PFSK-1 (cell line): Measurements from ENCODE around the gene BRF1.

Experiments used
- FOXP2 ChIP-seq: optimal IDR thresholded peaks from 2 replicates; pipeline ENCODE3; 2011; ENCODE audit warnings: borderline replicate concordance, control low read depth, inconsistent platforms; ENCODE audit not compliant: insufficient read depth; ENCODE audit errors: extremely low read length, extremely low read depth
- POLR2AphosphoS5 ChIP-seq: IDR thresholded peaks from 2 replicates; pipeline ENCODE4 v1.6.1; 2012; ENCODE audit warnings: low read depth, mild to moderate bottlenecking, control low read depth, low read length, moderate library complexity
- REST ChIP-seq, 2 experiments: IDR thresholded peaks; 2 replicates each; pipeline versions ENCODE4 v1.6.1 to v1.8.0; 2011 to 2012; ENCODE audit warnings: low read depth in 2 of 2, low read length in 2 of 2, control low read depth in 1 of 2, inconsistent platforms in 1 of 2, mild to moderate bottlenecking in 1 of 2, moderate library complexity in 1 of 2; ENCODE audit not compliant: insufficient read depth in 1 of 2
- SIN3A ChIP-seq: IDR thresholded peaks from 2 replicates; pipeline ENCODE4 v1.6.1; 2012; ENCODE audit warnings: mild to moderate bottlenecking, low read length, moderate library complexity, borderline replicate concordance; ENCODE audit not compliant: insufficient read depth
- TAF1 ChIP-seq: IDR thresholded peaks from 2 replicates; pipeline ENCODE4 v1.6.1; 2012; ENCODE audit warnings: low read length, control low read depth, borderline replicate concordance; ENCODE audit not compliant: insufficient read depth

The BRF1 gene

GRCh38 chr14:105173145-105173544 is 127.7 kb downstream of the BRF1 start:
- TF ChIP-seq TAF1: no peak
- TF ChIP-seq POLR2AphosphoS5: no peak
- TF ChIP-seq SIN3A: no peak
- TF ChIP-seq REST (IDR thresholded peaks at IDR 0.05; ENCODE audit: insufficient read depth in 1 of 2, low read depth in 2 of 2, low read length in 2 of 2): no peak
- no peak for TF ChIP-seq FOXP2

GRCh38 chr14:105172476-105172875 is 128.3 kb downstream of the BRF1 start:
- no peak for TF ChIP-seq FOXP2
- TF ChIP-seq REST (IDR thresholded peaks at IDR 0.05; ENCODE audit: insufficient read depth in 1 of 2, low read depth in 2 of 2, low read length in 2 of 2): no peak
- TF ChIP-seq POLR2AphosphoS5: no peak
- no peak for TF ChIP-seq SIN3A
- no peak for TF ChIP-seq TAF1

- no peak for TF ChIP-seq POLR2AphosphoS5
- TF ChIP-seq FOXP2: no peak
Measured at GRCh38 chr14:105171004-105171673, 129.7 kb downstream of the BRF1 start.

- TF ChIP-seq POLR2AphosphoS5 (no peak), SIN3A (no peak)
Measured at GRCh38 chr14:105169776-105170655, 130.8 kb downstream of the BRF1 start.

GRCh38 chr14:105168979-105169507 is 131.8 kb downstream of the BRF1 start:
- TF ChIP-seq REST (IDR thresholded peaks at IDR 0.05; ENCODE audit: insufficient read depth in 1 of 2, low read depth in 2 of 2, low read length in 2 of 2): no peak
- TF ChIP-seq SIN3A: no peak
- TF ChIP-seq POLR2AphosphoS5: no peak
- TF ChIP-seq FOXP2: no peak
- no peak for TF ChIP-seq TAF1

- TF ChIP-seq TAF1 (no peak), POLR2AphosphoS5 (no peak), REST (IDR thresholded peaks at IDR 0.05; ENCODE audit: insufficient read depth in 1 of 2, low read depth in 2 of 2, low read length in 2 of 2) (no peak), SIN3A (no peak), FOXP2 (no peak)
Measured at GRCh38 chr14:105168496-105168978, 132.3 kb downstream of the BRF1 start, which contains the start of gene JAG2. TSS of gene JAG2 (minus strand) at chr14:105168776. CDS start at chr14:105168420, 356 bp downstream.
